HG03342 (cell line): ENCODE measurements around the gene AFTPH.
A peak's percentile ranks its signal among the peaks of the same experiment; 100 is the strongest.

Experiments
- ATAC-seq: cut with Tn5 transposase; IDR thresholded peaks from one replicate; pipeline ENCODE4 v1.9.1; 2021; ENCODE audit warnings: mild to moderate bottlenecking, moderate library complexity; ENCODE audit not compliant: unreplicated experiment

AFTPH gene

GRCh38 chr2:64627860-64628841 is 104.0 kb downstream of the AFTPH start:
- no peak for ATAC-seq

- ATAC-seq: no peak
Measured at GRCh38 chr2:64629329-64629781, 105.2 kb downstream of the AFTPH start.

GRCh38 chr2:64629875-64630274 is 105.7 kb downstream of the AFTPH start:
- ATAC-seq: no peak

GRCh38 chr2:64630752-64631151 is 106.6 kb downstream of the AFTPH start:
- no peak for ATAC-seq

GRCh38 chr2:64631771-64632170 is 107.6 kb downstream of the AFTPH start:
- no peak for ATAC-seq

- ATAC-seq: no peak
Measured at GRCh38 chr2:64632835-64633819, 109.0 kb downstream of the AFTPH start.

GRCh38 chr2:64634345-64635267 is 110.5 kb downstream of the AFTPH start:
- ATAC-seq: no peak

- ATAC-seq: peak; percentile 65
Measured at GRCh38 chr2:64635976-64636911, 112.1 kb downstream of the AFTPH start.

- peak; percentile 45 for ATAC-seq
Measured at GRCh38 chr2:64637000-64637635, 113.0 kb downstream of the AFTPH start.

GRCh38 chr2:64637931-64638330 is 113.8 kb downstream of the AFTPH start:
- no peak for ATAC-seq

- ATAC-seq: no peak
Measured at GRCh38 chr2:64638502-64639120, 114.5 kb downstream of the AFTPH start.

- ATAC-seq: no peak
Measured at GRCh38 chr2:64639691-64640090, 115.6 kb downstream of the AFTPH start.

- ATAC-seq: no peak
Measured at GRCh38 chr2:64640153-64641044, 116.3 kb downstream of the AFTPH start.

- ATAC-seq: no peak
Measured at GRCh38 chr2:64641599-64641998, 117.5 kb downstream of the AFTPH start.
